Astrocyte of the cerebellum (primary cell): ENCODE measurements around the gene MYO1D.
"Not testable (repeated sequence)": the region's sequence is repeated elsewhere in the genome, so short reads cannot be mapped to it uniquely, and the experiment has no call there.

Experiments
- DNase-seq: peaks from one replicate; pipeline ENCODE4 v3.0.0-alpha.2; 2011; ENCODE audit warnings: low read depth
- H3K4me3 ChIP-seq: 2 replicates; pipeline ENCODE4 v1.5.1; 2011; ENCODE audit warnings: mild to moderate bottlenecking, low read depth, low read length, moderate library complexity
- in situ Hi-C: cut with HindIII; loops from 2 replicates; pipeline ENCODE4 v1.10.0; 2017; ENCODE audit warnings: low sequenced_read_pairs
- TF ChIP-seq, protein P1 (sequence below): IDR thresholded peaks from 2 replicates; pipeline ENCODE4 v1.5.1; 2012; ENCODE audit warnings: low read length, low read depth, moderate library complexity, mild to moderate bottlenecking; ENCODE audit errors: missing control alignments

MYO1D gene

DNA sequence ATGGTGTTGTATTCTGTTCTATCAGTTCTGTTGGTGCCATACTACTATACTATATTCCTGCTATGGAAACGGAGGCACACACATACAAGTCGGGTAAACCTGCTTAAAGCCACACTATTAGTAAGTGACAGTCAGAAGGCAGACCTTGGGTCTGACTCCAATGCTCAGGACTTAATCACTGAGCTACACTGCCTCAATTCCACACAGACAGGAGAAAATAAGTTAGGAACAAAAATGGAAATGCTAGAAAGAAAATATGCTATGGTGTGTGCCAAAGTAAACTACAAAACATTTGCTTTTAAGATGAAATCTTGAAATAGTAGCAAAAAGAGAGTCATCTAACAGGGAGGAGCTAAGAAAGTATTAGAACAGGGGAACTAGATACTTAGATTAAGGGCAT, 48.1 kb downstream of the MYO1D start:
- H3K4me3 ChIP-seq: no peak overlapping the region
- DNase-seq: no peak
- in situ Hi-C loops: no loop called here
- TF ChIP-seq, protein P1, sequence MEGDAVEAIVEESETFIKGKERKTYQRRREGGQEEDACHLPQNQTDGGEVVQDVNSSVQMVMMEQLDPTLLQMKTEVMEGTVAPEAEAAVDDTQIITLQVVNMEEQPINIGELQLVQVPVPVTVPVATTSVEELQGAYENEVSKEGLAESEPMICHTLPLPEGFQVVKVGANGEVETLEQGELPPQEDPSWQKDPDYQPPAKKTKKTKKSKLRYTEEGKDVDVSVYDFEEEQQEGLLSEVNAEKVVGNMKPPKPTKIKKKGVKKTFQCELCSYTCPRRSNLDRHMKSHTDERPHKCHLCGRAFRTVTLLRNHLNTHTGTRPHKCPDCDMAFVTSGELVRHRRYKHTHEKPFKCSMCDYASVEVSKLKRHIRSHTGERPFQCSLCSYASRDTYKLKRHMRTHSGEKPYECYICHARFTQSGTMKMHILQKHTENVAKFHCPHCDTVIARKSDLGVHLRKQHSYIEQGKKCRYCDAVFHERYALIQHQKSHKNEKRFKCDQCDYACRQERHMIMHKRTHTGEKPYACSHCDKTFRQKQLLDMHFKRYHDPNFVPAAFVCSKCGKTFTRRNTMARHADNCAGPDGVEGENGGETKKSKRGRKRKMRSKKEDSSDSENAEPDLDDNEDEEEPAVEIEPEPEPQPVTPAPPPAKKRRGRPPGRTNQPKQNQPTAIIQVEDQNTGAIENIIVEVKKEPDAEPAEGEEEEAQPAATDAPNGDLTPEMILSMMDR: no peak

DNA sequence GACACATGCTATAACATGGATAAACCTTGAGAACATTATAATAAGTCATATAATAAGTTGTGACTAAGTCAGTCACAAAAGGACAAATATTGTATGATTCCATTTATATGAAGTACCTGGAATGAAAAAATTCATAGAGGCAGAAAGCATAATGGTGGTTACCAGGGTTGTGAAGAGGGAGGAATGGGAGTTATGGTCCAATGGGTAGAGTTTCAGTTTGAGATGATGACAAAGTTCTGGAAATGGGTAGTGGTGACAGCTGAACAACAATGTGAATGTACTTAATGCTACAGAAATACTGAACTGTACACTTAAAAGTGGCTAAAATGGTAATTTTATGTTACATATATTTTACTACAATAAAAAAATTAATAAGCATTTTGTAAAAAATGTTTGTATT, 49.7 kb downstream of the MYO1D start:
- H3K4me3 ChIP-seq: no peak overlapping the region
- TF ChIP-seq, protein P1: no peak
- in situ Hi-C loops: no loop called here
- no peak for DNase-seq

DNA sequence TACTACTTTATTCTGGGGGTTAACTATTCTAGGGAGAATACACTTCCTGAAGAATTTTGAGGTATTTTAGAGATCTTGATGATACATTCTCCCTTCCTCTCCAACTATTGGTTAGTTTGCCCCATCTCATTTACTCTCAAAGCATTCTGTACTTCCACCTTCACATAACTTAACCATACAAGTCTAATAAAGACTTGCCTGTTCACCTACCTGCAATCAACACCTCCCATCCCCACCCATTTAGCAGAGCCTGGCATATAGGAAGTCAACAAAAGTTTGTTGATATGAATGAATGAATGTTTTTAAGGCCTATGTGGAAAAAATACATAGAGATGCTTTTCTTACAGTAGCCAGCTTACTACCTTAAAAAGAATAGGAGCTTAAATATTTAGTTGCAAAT, 50.8 kb downstream of the MYO1D start:
- H3K4me3 ChIP-seq: no peak overlapping the region
- in situ Hi-C loops: no loop called here
- TF ChIP-seq, protein P1: no peak
- DNase-seq: no peak

DNA sequence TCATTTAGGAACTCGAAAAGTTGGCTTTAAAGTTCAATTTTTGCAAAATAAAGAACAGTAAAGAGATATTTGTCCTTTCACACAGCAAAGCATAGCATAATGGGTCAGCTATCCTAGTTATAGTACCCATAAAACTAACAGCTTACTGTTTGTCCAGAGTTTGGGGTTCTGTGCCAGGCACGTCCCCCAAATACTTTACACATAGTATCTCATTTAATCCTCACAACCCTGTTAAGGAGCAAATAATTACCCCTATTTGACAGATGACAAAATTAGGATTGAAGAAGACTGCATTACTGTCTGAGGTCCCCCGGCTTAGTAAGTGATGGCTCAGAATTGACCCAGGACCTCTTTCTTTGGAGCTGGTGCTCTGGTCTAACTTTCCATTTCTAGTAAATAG, 52.6 kb downstream of the MYO1D start:
- DNase-seq: no peak
- H3K4me3 ChIP-seq: no peak overlapping the region
- in situ Hi-C loops: no loop called here
- TF ChIP-seq, protein P1: no peak

DNA sequence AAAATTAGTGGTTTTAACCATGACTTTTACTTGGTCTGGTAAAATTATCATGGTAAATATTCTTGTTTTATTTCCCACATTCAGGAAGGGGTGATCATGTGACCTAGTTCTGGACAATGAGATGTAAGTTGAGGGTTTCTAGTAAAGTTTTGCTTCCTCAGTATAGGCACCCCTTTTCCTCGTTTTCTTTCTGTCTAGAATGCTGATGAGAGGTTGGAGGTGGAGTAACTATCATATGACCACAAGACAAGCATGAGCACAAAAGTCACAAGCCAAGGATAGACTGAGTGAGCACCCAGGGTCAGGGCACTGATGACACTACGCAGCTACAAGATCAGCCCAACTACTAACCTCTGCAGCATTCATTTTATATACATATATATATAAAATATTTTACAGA, 53.9 kb downstream of the MYO1D start:
- TF ChIP-seq, protein P1: no peak
- no peak for DNase-seq
- in situ Hi-C loops: no loop called here
- H3K4me3 ChIP-seq: peak overlapping the region; percentile 30

DNA sequence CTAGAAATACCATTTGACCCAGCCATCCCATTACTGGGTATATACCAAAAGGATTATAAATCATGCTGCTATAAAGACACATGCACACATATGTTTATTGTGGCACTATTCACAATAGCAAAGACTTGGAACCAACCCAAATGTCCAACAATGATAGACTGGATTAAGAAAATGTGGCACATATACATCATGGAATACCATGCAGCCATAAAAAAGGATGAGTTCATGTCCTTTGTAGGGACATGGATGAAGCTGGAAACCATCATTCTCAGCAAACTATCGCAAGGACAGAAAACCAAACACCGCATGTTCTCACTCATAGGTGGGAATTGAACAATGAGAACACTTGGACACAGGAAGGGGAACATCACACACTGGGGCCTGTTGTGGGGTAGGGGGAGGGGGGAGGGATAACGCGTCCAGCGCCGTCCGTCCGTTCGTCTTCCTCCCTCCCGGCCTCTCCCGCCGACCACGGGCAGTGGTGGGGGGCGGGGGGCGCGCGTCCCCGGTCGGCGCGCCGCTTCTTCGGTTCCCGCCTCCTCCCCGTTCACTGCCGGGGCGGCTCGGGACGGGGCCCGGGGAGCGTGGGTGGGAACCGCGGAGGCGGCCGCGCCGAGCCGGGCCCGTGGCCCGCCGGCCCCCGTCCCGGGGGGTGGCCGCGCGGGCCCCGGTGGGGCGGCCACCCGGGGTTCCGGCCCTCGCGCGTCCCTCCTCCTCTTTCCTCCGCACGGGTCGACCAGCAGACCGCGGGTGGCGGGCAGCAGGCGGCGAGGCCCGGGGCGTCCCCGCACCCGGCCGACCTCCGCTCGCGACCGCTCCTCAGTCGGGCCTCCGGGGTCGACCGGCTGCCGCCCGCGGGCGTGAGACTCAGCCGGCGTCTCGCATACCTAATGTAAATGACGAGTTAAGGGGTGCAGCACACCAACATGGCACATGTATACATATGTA, 54.7 kb downstream of the MYO1D start:
- in situ Hi-C loops, DNase-seq: not testable (repeated sequence)
- peak overlapping the region; percentile 30 for H3K4me3 ChIP-seq

DNA sequence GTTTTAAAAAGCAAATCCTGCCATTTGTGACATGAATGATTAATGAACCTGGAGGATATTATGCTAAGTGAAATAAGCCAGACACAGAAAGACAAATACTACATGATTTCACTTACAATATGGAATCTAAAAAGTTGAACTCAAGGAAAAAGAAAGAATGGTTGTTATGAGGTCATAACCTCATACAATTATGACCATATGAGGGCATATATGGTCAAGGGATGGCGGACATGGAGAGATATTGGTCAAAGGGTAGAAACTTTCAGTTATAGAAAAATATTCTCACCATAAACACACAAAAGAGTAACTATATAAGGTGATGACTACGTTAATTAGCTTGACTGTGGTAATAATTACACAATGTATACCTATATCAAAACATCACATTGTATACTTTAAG, 56.5 kb downstream of the MYO1D start:
- DNase-seq: no peak
- TF ChIP-seq, protein P1: no peak
- in situ Hi-C loops: no loop called here
- H3K4me3 ChIP-seq: no peak overlapping the region
